Right lobe of liver (tissue), 4 donors: Measurements from ENCODE around the gene UFD1.

Experiments
- CTCF ChIP-seq, 4 donors: fragments of 200-600 bp in 3 of 4; fragments of 450-650 bp in 1 of 4; IDR thresholded peaks; one replicate each; pipeline versions ENCODE4 v1.5.1 to v1.8.0; 2016 to 2022; ENCODE audit warnings: antibody characterized with exemption in 4 of 4, mild to moderate bottlenecking in 2 of 4
- POLR2A ChIP-seq: fragments of 450-650 bp; IDR thresholded peaks from one replicate; pipeline ENCODE4 v1.6.1; 2017; ENCODE audit warnings: antibody characterized with exemption, mild to moderate bottlenecking
- donor health status: DM: no; HTN: no; CAD: no.
- donor health status: DM: no; HTN: no; CAD: no.
- donor health status: DM: no; HTN: yes; CAD: no.

GRCh38 chr22:19410941-19411689, 67.9 kb downstream of the UFD1 start:
- TF ChIP-seq POLR2A (no peak), CTCF (IDR thresholded peaks at IDR 0.05) (no peak)
